IPS-15b (cell line): ENCODE results near the gene ITGB5.
"Not testable (repeated sequence)": the region's sequence is repeated elsewhere in the genome, so short reads cannot be mapped to it uniquely, and the experiment has no call there.

Experiments used
- H3K27me3 ChIP-seq: one replicate; pipeline ENCODE4 v1.6.1; 2013; ENCODE audit warnings: low read length; ENCODE audit not compliant: control insufficient read depth, insufficient read depth
- H3K36me3 ChIP-seq: one replicate; pipeline ENCODE4 v1.6.1; 2013; ENCODE audit warnings: low read length; ENCODE audit not compliant: control insufficient read depth, insufficient read depth
- H3K4me1 ChIP-seq: one replicate; pipeline ENCODE4 v1.6.1; 2013; ENCODE audit warnings: mild to moderate bottlenecking, low read length; ENCODE audit not compliant: control insufficient read depth, insufficient read depth
- H3K4me3 ChIP-seq: one replicate; pipeline ENCODE4 v1.5.1; 2013; ENCODE audit warnings: low read depth, low read length
- H3K9ac ChIP-seq: one replicate; pipeline ENCODE4 v1.6.1; 2013; ENCODE audit warnings: low read depth, mild to moderate bottlenecking, low read length
- H3K9me3 ChIP-seq: one replicate; pipeline ENCODE4 v1.6.1; 2013; ENCODE audit warnings: mild to moderate bottlenecking, low read length; ENCODE audit not compliant: control insufficient read depth, insufficient read depth

The ITGB5 gene

GRCh38 chr3:124800511-124801258, 86.5 kb downstream of the ITGB5 start:
- H3K9me3 ChIP-seq: no peaks in the 10 kb centered on the region
- H3K4me3 ChIP-seq: no peak overlapping the region
- H3K4me1 ChIP-seq: peaks cover 3% of the 10 kb centered on the region
- no peak overlapping the region for H3K9ac ChIP-seq
- H3K36me3 ChIP-seq: peaks cover 7% of the 10 kb centered on the region
- H3K27me3 ChIP-seq: no peaks in the 10 kb centered on the region

- H3K9ac ChIP-seq: no peak overlapping the region
- H3K9me3 ChIP-seq: no peaks in the 10 kb centered on the region
- no peak overlapping the region for H3K4me3 ChIP-seq
- H3K4me1 ChIP-seq: peaks cover 3% of the 10 kb centered on the region
- H3K27me3 ChIP-seq: no peaks in the 10 kb centered on the region
- H3K36me3 ChIP-seq: peaks cover 7% of the 10 kb centered on the region
Measured at GRCh38 chr3:124800076-124800475, 87.1 kb downstream of the ITGB5 start.

DNA sequence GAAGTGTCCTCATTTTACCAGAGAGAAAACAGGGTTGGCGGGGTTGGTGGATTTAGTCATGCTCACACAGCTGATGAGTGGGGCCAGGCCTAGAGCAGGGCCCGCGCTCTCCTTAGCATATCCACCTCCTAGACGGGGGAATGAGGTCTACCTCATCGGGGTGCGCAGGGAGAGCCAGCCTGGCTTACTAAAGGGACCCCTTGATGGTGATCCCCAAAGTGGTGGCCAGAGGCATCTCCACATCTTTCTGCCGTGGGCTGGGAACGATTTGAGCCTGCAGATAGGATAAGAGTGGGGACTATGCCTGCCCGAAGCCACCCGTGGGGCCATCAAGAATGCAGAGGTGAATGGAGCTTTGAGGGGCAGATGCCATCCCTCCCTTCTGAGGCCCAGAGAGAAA, 87.5 kb downstream of the ITGB5 start:
- H3K36me3 ChIP-seq: peaks cover 7% of the 10 kb centered on the region
- H3K9ac ChIP-seq: no peak overlapping the region
- H3K4me3 ChIP-seq: no peak overlapping the region
- no peaks in the 10 kb centered on the region for H3K27me3 ChIP-seq
- H3K9me3 ChIP-seq: no peaks in the 10 kb centered on the region
- peaks cover 3% of the 10 kb centered on the region for H3K4me1 ChIP-seq

DNA sequence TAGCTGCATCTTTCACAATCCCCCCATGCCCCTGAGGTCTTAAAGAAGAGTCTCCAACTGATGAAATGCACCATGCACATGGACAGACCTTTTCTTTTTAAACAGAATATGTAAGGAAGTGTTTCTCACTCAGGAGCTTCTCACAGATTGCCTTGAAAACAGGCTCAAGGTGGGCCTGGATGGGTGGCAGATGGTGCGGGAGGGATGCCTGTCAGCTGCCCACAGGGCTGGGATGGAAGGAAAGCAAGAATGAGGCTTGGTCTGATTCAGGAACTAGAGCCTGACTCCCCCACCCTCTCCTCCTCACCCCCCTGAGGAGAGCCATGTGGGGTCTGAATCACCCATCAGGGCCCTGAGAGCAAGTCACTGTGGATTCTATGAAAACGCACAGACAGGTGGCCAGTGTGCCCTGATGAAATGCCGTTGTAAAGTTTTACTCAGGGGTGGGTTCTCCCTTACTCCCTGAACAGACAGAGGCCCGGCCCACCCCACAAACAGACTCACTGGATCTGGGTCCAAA, 89.7 kb downstream of the ITGB5 start:
- Histone ChIP-seq H3K4me3 (no peak overlapping the region), H3K9ac (no peak overlapping the region), H3K9me3 (no peaks in the 10 kb centered on the region), H3K27me3 (no peaks in the 10 kb centered on the region), H3K36me3 (peaks cover 12% of the 10 kb centered on the region), H3K4me1 (peaks cover 3% of the 10 kb centered on the region)

GRCh38 chr3:124796477-124796876, 90.7 kb downstream of the ITGB5 start:
- Histone ChIP-seq H3K27me3 (no peaks in the 10 kb centered on the region), H3K4me3 (no peak overlapping the region), H3K4me1 (peaks cover 3% of the 10 kb centered on the region), H3K36me3 (peaks cover 15% of the 10 kb centered on the region), H3K9me3 (no peaks in the 10 kb centered on the region), H3K9ac (no peak overlapping the region)

DNA sequence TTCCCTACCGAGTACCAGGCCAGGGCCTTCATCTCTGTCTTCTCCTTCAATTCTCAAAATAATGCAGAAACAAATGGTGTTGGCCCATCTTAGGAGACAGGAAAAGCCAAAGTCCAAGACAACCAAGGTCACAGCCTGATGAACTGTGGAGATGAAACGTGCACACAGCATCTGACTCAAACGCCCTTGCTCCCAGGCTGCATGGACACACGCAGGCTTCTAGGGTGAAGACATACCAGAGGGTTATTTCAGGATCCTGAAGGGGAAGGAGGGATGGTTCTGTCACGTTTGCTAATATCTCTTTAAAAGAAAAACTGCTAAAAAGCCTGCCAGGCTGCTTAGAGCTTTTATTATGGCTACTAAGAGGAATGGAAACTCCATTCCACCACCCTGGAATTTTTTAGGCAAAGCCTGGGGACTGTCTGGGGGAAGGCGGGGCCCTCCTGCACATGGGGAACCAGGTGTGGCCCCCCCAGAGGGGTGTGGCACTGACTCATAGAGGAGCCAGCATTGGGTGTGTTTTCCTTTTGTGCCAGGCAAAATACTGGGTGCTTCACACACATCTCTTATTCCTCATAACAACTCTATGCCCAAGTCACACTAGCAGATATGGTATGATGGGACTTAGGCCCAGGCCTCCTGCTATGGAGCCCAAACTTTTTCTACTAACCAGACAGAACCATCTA, 94.0 kb downstream of the ITGB5 start:
- H3K4me1 ChIP-seq: no peaks in the 10 kb centered on the region
- no peak overlapping the region for H3K9ac ChIP-seq
- H3K36me3 ChIP-seq: peaks cover 15% of the 10 kb centered on the region
- no peak overlapping the region for H3K4me3 ChIP-seq
- no peaks in the 10 kb centered on the region for H3K9me3 ChIP-seq
- no peaks in the 10 kb centered on the region for H3K27me3 ChIP-seq

- Histone ChIP-seq H3K4me1 (no peaks in the 10 kb centered on the region), H3K9ac (no peak overlapping the region), H3K27me3 (no peaks in the 10 kb centered on the region), H3K36me3 (peaks cover 15% of the 10 kb centered on the region), H3K9me3 (no peaks in the 10 kb centered on the region), H3K4me3 (no peak overlapping the region)
Measured at GRCh38 chr3:124792341-124793040, 94.7 kb downstream of the ITGB5 start.

GRCh38 chr3:124791639-124792151, 95.5 kb downstream of the ITGB5 start:
- Histone ChIP-seq H3K9ac (no peak overlapping the region), H3K9me3 (no peaks in the 10 kb centered on the region), H3K4me3 (no peak overlapping the region), H3K36me3 (peaks cover 15% of the 10 kb centered on the region), H3K4me1 (no peaks in the 10 kb centered on the region), H3K27me3 (no peaks in the 10 kb centered on the region)

DNA sequence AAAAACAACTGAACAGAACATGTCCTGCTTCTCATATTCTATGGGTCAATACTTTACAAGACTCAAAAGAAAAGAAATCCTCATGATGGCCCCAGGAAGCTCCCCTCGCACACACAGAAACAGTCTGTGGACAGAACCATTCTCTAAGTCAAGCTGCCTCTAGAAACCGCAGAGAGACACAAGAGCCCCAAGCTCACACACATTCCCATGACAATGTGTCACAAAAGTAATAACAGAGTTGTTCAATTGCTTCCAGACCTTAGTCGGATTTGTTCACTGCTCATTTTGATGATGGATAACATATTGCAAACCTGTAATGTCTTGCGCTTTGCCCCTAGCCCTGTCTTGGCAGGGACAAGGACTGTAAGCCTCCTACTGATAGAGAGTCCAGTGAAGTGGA, 96.0 kb downstream of the ITGB5 start:
- Histone ChIP-seq H3K27me3 (no peaks in the 10 kb centered on the region), H3K9ac (no peak overlapping the region), H3K9me3 (no peaks in the 10 kb centered on the region), H3K4me1 (no peaks in the 10 kb centered on the region), H3K36me3 (peaks cover 11% of the 10 kb centered on the region), H3K4me3 (no peak overlapping the region)

DNA sequence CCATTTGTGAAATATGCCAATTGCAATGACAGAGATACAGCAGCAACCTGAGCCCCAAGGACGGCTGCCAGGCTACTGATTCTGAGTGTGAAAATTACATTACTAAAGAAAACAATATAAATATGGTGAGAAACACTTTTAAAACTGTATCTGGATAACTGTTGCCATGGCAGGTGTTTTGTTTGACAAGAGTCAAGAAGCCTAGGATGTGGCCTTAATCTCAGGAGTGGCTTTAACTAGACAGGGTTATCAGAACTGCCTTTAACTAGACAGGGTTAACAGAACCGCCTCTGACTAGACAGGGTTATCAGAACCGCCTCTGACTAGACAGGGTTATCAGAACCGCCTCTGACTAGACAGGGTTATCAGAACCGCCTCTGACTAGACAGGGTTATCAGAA, 98.1 kb downstream of the ITGB5 start:
- H3K4me1 ChIP-seq, H3K9ac ChIP-seq: not testable (repeated sequence)
- H3K36me3 ChIP-seq: peaks cover 14% of the 10 kb centered on the region

GRCh38 chr3:124788254-124788745, 98.9 kb downstream of the ITGB5 start:
- no peak overlapping the region for H3K9ac ChIP-seq
- H3K4me3 ChIP-seq: no peak overlapping the region
- H3K4me1 ChIP-seq: no peaks in the 10 kb centered on the region
- peaks cover 7% of the 10 kb centered on the region for H3K36me3 ChIP-seq
- H3K27me3 ChIP-seq: no peaks in the 10 kb centered on the region
- no peaks in the 10 kb centered on the region for H3K9me3 ChIP-seq

More for the DNA sequence above, 98.1 kb downstream of the ITGB5 start:
- H3K9me3 ChIP-seq, H3K27me3 ChIP-seq, H3K4me3 ChIP-seq: not testable (repeated sequence)
